Effector memory CD4-positive, alpha-beta T cell (primary cell): ENCODE measurements around the gene COL26A1.
"Not testable (repeated sequence)": the region's sequence is repeated elsewhere in the genome, so short reads cannot be mapped to it uniquely, and the experiment has no call there.

Source experiments
- DNase-seq, 3 donors: peaks; one replicate each; pipeline ENCODE4 v3.0.0-alpha.2; 2020
- H3K27ac ChIP-seq: 2 replicates; pipeline ENCODE4 v1.7.0; 2013; ENCODE audit warnings: mild to moderate bottlenecking, low read length, moderate library complexity; ENCODE audit not compliant: insufficient read depth, poor library complexity, severe bottlenecking
- H3K27me3 ChIP-seq: replicated peaks from 2 replicates; pipeline ENCODE4 v1.7.0; 2013; ENCODE audit warnings: mild to moderate bottlenecking, low read length; ENCODE audit not compliant: insufficient read depth, control insufficient read depth, poor library complexity, severe bottlenecking
- H3K36me3 ChIP-seq: 2 replicates; pipeline ENCODE4 v1.7.0; 2013; ENCODE audit warnings: mild to moderate bottlenecking, low read length, moderate library complexity; ENCODE audit not compliant: control insufficient read depth, insufficient read depth
- H3K4me1 ChIP-seq: 2 replicates; pipeline ENCODE4 v1.7.0; 2013; ENCODE audit warnings: low read length, mild to moderate bottlenecking; ENCODE audit not compliant: control insufficient read depth, insufficient read depth, poor library complexity, severe bottlenecking
- H3K4me3 ChIP-seq: 2 replicates; pipeline ENCODE4 v1.7.0; 2013; ENCODE audit warnings: low read length, low read depth, mild to moderate bottlenecking; ENCODE audit not compliant: insufficient read depth, poor library complexity, severe bottlenecking
- H3K9me3 ChIP-seq: 2 replicates; pipeline ENCODE4 v1.7.0; 2013; ENCODE audit warnings: mild to moderate bottlenecking, low read length, moderate library complexity; ENCODE audit not compliant: control insufficient read depth

COL26A1 gene

DNA sequence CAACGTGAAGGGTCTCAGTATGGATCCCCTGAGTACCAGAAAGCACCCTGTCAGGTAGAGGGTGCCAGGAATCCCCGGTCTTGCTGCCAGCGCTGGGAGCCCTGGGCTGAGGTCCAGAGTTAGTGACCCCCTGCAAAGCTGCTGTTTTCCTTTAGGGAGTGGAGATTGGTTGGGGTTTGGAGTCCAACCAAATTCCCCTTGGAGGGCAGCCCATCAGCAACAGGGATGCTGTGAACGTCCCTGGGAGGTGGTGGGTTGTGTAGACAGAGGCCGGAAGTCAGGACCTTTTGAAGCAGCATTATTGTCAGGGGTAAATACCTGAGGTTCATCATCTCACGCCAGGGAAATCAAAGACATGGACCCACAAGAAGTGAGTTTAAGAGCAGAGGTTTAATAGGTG lies 104.2 kb downstream of the COL26A1 start:
- no peaks in the 10 kb centered on the region for H3K4me1 ChIP-seq
- no peaks in the 10 kb centered on the region for H3K36me3 ChIP-seq
- H3K27ac ChIP-seq, result no peak overlapping the region
- no peak overlapping the region for H3K4me3 ChIP-seq
- no peaks in the 10 kb centered on the region for H3K9me3 ChIP-seq
- no peaks in the 10 kb centered on the region for H3K27me3 ChIP-seq
- no peak for DNase-seq

DNA sequence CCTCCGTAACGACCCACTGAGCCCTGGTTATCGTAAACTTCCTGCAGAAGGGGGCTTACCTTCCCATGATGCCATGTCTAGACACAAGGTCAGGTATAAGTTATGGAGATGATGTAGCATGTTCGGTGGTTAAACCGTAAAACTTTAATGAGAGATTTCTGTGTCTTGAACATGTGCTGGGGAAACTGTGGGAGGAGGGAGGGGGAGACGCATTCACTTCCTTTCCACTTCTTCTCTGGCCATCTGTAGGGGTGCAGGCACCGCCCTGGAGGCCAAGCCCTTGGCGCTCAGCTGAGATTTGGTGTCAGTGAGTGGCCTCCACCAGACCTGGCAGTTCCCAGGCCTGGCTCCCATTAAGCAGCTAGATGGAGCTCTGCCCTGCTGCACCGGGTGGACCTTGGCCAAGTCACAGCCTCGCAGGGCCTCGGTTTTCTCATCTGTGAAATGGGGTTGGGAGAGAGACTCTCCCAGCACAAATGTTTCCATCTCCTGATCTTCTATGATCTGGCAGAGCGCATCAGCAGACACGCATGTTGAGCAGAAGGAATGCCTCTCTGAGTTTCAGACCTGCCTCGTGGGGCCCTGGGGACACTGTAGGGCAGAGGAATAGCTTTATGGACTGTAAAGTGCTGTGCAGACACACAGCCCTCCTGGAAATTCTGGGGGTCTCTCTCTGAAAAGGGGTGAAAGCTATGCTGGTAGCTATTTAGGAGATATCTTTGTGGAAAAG lies 106.0 kb downstream of the COL26A1 start:
- H3K27me3 ChIP-seq, result no peaks in the 10 kb centered on the region
- H3K9me3 ChIP-seq, result no peaks in the 10 kb centered on the region
- H3K4me3 ChIP-seq, result no peak overlapping the region
- H3K27ac ChIP-seq, result no peak overlapping the region
- no peaks in the 10 kb centered on the region for H3K4me1 ChIP-seq
- no peaks in the 10 kb centered on the region for H3K36me3 ChIP-seq
- no peak for DNase-seq

- DNase-seq, result no peak
Observed at GRCh38 chr7:101470668-101471487, 108.2 kb downstream of the COL26A1 start.

DNA sequence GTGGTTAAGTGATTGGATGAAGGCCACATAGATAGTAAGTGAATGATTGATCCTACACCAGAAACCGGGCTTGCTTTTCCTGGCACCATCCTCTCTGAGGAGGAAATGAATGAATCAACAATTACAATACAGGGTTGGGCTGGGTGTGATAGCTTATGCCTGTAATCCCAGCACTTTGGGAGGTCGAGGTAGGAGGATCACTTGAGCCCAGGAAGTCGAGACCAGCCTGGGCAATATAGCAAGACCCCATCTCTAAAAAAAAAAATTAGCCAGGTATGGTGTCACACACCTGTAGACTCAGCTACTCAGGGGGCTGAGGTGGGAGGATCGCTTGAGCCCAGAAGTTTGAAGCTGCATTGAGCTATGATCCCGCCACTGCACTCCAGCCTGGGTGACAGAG lies 111.5 kb downstream of the COL26A1 start:
- Histone ChIP-seq H3K4me3 (no peak overlapping the region), H3K36me3 (no peaks in the 10 kb centered on the region), H3K27me3 (no peaks in the 10 kb centered on the region), H3K4me1 (no peaks in the 10 kb centered on the region), H3K9me3 (no peaks in the 10 kb centered on the region), H3K27ac (no peak overlapping the region)
- DNase-seq, result no peak

More at GRCh38 chr7:101470668-101471487, 108.2 kb downstream of the COL26A1 start:
- Histone ChIP-seq H3K36me3 (no peaks in the 10 kb centered on the region), H3K27ac (no peak overlapping the region), H3K9me3 (no peaks in the 10 kb centered on the region), H3K4me3 (no peak overlapping the region), H3K4me1 (no peaks in the 10 kb centered on the region), H3K27me3 (no peaks in the 10 kb centered on the region)

GRCh38 chr7:101475691-101476090 lies 113.0 kb downstream of the COL26A1 start:
- H3K36me3 ChIP-seq, H3K4me1 ChIP-seq, H3K27ac ChIP-seq, H3K4me3 ChIP-seq, H3K9me3 ChIP-seq, DNase-seq, H3K27me3 ChIP-seq: not testable (repeated sequence)

- Histone ChIP-seq H3K27me3 (no peaks in the 10 kb centered on the region), H3K27ac (no peak overlapping the region)
- DNase-seq, result no peak
Observed at GRCh38 chr7:101479217-101479616, 116.5 kb downstream of the COL26A1 start.

DNA sequence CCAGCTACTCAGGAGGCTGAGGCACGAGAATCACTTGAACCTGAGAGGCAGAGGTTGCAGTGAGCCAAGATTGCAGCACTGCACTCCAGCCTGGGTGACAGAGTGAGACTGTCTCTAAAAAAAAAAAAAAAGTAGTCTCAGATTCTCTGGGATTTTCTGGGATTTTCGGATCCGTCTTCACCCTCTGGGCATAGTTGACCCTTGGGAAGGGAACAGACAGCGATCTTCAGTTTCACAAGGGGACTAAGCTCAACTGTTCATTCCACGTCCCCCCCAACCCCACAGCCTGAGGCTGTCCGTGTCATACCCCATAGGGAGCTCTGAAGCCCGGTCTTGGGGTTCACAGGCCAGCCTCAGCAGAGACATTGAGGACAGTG lies 123.4 kb downstream of the COL26A1 start:
- H3K27ac ChIP-seq, H3K4me3 ChIP-seq, H3K36me3 ChIP-seq, H3K9me3 ChIP-seq, DNase-seq, H3K27me3 ChIP-seq, H3K4me1 ChIP-seq: not testable (repeated sequence)

More at GRCh38 chr7:101479217-101479616, 116.5 kb downstream of the COL26A1 start:
- H3K9me3 ChIP-seq, result peaks cover 5% of the 10 kb centered on the region
- no peaks in the 10 kb centered on the region for H3K4me1 ChIP-seq
- no peak overlapping the region for H3K4me3 ChIP-seq
- H3K36me3 ChIP-seq, result no peaks in the 10 kb centered on the region

DNA sequence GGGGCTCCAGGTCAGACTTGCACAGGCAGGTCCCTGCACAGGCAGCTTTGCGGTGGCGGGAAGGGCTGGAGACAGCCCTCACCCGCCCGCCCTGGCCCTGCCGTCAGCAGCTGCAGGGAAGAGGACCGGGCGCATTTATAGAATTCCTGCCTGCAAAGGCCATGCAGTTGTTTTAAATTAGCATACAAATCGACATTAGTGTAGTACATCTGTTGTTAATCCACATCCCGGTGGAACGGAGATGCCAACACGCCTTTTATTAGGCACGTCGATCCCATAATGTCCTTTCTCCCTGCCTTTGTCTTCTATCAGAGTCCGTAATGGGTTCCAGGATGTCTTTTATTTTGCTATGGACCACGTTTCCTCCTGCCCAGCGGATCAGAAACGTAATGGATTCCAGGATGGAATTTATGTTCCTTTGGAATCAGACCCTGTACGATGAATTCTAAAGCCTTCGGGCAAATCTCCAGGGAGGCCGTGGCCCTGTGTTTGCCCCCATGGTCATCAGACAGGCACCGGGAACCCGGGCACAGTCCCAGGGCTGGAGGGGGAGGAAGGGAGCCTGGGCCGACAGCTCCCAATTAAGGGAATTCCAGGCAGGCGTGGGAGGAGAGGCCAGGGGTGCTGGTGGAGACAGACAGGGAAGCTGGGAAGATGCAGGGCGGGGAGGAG lies 123.9 kb downstream of the COL26A1 start:
- Histone ChIP-seq H3K36me3 (no peaks in the 10 kb centered on the region), H3K4me3 (no peak overlapping the region), H3K27ac (no peak overlapping the region), H3K4me1 (no peaks in the 10 kb centered on the region), H3K9me3 (no peaks in the 10 kb centered on the region), H3K27me3 (no peaks in the 10 kb centered on the region)
- no peak for DNase-seq

- no peak overlapping the region for H3K4me3 ChIP-seq
- no peaks in the 10 kb centered on the region for H3K27me3 ChIP-seq
- no peak for DNase-seq
- H3K9me3 ChIP-seq, result no peaks in the 10 kb centered on the region
- H3K4me1 ChIP-seq, result no peaks in the 10 kb centered on the region
- H3K36me3 ChIP-seq, result no peaks in the 10 kb centered on the region
- H3K27ac ChIP-seq, result no peak overlapping the region
Observed at GRCh38 chr7:101487105-101487458, 124.4 kb downstream of the COL26A1 start.

GRCh38 chr7:101487753-101488152 lies 125.1 kb downstream of the COL26A1 start:
- H3K27ac ChIP-seq, result no peak overlapping the region
- no peaks in the 10 kb centered on the region for H3K4me1 ChIP-seq
- no peaks in the 10 kb centered on the region for H3K36me3 ChIP-seq
- no peaks in the 10 kb centered on the region for H3K9me3 ChIP-seq
- no peaks in the 10 kb centered on the region for H3K27me3 ChIP-seq
- no peak overlapping the region for H3K4me3 ChIP-seq
- no peak for DNase-seq
